Measurements from ENCODE around the gene NTRK1.

DNA sequence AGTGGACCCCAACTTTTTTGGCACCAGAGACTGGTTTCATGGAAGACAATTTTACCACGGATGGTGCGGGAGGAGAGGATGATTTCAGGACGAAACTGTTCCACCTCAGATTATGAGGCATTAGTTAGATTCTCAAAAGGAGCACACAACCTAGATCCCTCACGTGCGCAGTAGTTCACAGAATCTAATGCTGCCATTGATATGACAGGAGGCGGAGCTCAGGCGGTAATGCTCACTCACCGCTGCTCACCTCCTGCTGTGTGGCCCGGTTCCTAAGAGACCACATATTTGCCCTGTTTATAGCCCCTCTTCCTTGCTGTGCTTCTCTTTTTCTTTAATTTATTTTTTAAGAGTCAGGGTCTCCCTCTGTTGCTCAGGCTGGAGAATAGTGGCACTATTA, 4.6 kb downstream of the NTRK1 start:
- TF ChIP-seq, protein P1, sequence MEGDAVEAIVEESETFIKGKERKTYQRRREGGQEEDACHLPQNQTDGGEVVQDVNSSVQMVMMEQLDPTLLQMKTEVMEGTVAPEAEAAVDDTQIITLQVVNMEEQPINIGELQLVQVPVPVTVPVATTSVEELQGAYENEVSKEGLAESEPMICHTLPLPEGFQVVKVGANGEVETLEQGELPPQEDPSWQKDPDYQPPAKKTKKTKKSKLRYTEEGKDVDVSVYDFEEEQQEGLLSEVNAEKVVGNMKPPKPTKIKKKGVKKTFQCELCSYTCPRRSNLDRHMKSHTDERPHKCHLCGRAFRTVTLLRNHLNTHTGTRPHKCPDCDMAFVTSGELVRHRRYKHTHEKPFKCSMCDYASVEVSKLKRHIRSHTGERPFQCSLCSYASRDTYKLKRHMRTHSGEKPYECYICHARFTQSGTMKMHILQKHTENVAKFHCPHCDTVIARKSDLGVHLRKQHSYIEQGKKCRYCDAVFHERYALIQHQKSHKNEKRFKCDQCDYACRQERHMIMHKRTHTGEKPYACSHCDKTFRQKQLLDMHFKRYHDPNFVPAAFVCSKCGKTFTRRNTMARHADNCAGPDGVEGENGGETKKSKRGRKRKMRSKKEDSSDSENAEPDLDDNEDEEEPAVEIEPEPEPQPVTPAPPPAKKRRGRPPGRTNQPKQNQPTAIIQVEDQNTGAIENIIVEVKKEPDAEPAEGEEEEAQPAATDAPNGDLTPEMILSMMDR (IDR thresholded peaks at IDR 0.05) = no peak
- TF ChIP-seq POLR2A (IDR thresholded peaks at IDR 0.05) (no peak), POLR2AphosphoS5 (IDR thresholded peaks at IDR 0.05) (no peak)

Measured in breast epithelium (tissue), 3 donors.